Limb (tissue), 2 donors: Measurements from ENCODE around the gene CCDC170.

Source experiments
- DNase-seq, 2 donors: peaks; one replicate each; pipeline ENCODE4 v3.0.0-alpha.2; 2016; ENCODE audit errors: extremely low spot score in 2 of 2

CCDC170 gene

DNA sequence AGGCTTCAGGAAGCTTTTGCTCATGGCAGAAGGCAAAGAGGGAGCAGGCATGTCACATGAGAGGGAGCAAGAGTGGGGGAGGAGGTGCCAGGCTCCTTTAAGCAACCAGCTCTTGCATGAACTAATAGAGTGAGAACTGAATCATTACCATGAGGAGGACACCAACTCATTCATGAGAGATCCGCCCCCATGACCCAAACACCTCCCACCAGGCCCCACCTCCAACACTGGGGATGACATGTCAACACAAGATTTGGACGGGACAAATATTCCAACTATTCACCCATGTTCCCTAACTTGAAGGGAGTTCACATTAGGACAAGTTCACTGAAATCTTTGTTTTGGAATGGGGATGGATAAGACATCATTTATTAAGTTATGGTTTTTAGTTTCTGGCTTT, 158.5 kb downstream of the CCDC170 start:
- DNase-seq = no peak

DNA sequence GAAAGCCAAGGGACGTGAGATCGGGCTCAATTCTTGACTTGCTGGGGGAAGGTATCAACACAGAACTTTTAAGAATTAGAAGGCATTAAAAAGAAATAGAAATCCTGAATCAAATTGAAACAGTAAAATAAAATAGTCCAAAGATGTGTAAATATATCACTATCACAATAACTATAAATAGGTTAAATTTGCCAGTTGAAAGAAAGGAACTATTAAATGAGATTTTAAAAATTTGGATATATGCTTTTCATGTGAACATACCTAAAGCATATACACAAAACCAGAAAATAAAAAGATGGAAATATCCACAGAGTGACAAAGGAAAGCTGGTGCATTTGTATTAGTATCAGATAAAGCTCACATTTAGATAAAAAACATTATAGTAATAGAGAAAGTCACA, 161.3 kb downstream of the CCDC170 start:
- no peak for DNase-seq

DNA sequence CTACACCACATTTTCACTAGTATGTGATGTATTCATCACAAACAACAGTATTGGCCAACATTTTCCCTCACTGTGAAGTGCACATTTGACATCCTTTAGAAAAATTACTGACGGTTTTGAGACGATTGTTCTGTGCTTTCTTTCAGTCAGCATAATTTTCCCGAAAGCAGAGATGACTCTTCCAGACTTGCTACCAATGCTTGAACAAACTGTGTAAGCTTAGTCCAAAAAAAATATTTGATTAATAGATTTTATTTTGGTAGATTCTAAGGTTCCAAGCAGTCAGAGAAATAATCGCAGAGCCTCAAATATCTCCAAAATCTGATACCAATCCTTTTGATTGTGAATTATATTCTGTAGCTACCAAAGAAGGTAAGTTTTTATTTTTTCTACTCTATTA, 162.6 kb downstream of the CCDC170 start:
- no peak for DNase-seq

DNA sequence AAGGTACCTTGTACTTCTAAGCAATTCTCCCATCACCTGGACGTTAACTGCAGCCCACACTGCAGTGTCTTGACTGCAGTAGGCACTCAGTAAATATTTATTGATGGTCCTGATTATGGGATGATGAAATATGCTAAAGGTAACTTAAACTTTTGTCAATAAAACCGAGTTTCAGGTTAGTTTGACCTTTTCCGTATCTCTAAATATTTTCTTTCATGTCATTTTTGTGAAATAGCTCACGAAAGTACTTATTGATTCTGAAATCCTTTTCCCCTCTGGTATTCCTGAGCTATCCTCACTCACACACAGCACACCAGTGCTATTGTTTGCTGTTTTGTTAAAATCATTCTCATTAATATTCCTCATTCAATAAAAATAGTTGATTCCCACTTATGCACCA, 164.3 kb downstream of the CCDC170 start:
- no peak for DNase-seq

DNA sequence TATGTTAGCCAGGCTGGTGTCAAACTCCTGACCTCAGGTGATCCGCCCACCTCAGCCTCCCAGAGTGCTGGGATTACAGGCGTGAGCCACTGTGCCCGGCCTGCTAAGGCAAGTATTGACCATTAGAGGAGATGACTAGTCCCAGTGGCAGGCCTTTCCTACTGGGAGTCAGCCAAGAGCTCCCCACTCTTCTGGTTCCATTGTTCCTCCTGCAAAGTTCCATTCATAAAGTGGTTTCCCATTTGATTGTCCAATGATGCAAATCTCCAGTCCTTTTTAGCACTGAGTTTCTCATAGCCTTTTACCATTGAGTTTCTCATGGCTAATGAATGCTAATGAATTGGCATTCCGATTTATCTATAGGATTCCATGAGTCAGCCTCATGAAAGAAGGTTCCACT, 165.4 kb downstream of the CCDC170 start:
- no peak for DNase-seq

DNA sequence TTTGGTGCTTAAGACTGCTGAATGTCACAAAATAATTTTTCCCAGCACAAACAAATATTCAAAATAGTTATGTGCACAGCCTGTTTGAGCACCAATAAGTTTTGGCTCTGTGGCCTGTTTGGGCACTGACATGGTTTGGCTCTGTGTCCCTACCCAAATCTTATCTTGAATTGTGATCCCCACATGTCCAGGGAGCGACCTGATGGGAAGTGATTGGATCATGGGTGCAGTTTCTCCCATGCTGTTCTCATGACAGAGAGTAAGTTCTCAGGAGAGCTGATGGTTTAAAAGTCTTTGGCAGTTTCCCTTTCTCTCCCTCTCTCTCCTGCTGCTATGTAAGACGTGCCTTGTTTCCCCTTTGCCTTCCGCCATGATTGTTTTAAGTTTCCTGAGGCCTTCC, 167.7 kb downstream of the CCDC170 start:
- no peak for DNase-seq

DNA sequence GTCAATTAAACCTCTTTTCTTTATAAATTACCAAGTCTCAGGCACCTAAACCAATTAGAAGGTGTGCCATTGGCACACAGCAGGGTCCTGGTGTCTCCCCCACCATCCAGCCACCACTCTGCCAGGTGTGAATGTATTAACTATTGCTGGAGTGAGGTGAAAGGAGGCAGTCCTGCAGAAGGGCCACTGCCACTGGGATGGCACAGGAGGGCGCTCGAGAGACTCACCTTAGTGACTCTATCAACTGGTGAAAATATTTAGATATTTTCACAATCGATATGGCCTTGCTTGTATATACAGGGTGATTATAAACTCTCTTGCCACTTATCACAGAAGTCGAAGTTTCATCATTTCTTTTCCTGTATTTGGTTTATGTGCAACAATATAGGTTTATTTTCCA, 168.1 kb downstream of the CCDC170 start:
- DNase-seq = no peak

DNA sequence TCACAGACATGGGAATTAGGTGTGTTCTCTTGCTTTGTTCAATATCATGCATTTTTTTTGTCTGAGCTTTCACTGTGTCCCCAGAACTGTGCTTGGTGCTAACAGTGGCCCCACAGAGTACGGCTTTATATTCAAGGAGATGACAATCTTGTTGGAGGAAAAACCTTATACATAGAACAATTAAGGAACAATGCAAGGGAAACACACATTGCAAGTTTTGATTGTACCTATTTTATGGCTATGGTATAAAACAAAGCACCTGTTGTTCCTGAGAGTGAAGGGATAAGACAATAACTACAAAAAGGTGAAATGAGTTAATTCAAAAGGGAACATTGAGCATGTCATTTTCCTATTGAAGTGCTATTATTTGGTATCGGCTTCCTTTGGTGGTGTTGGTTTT, 169.7 kb downstream of the CCDC170 start:
- no peak for DNase-seq

DNA sequence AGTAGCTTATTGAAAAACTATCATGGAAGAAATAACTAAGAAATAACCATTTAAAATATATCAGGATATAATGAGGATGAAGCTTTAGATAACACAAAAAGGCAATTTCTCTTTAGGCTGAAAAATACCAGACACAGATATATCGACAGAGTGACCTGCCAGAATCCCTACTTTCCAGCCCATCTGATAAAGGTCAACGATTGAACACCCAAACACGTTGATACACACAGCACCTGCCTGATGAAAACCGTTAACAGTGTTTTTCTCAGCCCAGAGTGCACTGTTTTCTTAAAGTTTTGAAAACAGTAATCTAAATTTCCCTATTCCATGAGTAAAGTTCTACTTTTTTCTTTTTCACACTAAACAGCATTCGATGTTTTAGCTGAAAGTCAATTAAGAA, 170.6 kb downstream of the CCDC170 start:
- no peak for DNase-seq

DNA sequence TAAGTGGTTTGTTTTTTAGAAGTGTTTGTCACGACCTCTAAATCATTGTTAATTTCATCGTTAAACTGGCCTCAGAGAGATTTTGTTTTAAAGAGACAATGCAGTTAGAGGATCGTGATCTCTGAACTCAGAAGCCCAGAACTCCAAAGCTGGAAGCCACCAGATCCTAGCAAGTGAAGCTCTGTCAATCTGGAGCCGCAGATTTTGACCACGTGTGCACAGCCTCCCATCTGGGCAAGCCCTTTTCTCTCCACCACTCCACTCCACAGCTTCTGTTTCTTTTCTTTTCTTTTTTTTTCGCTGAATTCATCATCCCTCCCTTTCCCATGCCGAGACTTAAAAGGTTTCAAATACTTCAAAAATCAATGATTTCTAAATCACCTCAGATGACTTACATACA, 171.5 kb downstream of the CCDC170 start:
- no peak for DNase-seq

DNA sequence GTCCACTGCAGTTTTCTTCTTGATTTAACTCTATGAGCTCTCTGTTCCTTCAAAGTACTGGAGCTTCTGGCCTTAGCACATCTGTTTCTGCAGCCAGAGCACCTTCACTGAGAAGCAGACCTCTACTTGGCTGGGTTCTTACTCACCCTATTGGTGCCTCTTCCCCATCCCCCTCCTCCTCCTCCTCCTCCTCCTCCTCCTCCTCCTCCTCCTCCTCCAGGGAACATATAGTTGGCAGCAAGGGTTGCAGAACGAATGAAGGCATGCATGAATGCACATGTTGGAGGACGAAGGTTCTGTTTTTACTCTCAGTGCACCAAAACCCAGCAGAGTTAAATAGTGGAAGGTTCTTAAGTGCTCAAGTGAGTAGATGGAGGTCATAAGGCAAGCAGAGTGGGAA, 172.7 kb downstream of the CCDC170 start:
- no peak for DNase-seq

DNA sequence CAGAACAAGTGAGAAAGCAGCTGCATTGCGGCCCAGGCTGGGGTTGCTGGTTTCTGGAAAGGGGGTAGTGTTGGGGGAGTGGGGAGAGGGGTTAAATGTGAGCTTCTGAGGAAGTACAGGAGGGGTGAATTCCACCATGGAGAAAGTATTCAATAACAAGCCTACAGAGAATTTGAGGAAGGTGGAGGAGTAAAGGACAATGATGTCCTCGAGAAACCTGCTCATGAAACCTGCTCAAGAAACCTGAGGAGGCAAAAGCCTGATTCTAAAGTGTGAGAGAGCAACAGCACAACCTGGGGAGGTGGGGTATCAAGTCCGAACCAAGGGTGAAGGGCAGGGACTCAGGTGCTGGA, 175.4 kb downstream of the CCDC170 start:
- DNase-seq = no peak

DNA sequence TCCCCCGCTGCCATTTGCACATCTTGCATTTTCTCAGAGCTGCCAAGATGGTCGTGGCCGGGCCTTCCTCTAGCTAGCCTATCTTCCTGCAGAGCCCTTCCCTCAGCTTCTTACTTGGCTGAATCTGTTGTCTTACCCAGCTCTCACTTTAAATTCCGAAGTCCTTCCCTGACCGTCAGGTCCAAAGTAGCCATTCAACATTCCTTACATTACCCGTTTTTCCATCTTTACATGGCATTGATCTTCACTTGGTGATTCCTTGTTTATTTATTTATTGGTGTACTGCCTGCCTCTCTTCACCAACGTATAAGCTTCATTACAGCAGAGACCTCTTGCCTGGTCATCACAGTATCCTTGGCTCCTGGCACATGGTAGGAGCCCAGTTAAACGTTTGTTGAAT, 176.3 kb downstream of the CCDC170 start:
- DNase-seq = no peak
